Measurements from ENCODE around the gene EFNA2. TPM values are rescaled to one million over a fixed set of nuclear protein-coding genes. Genes with fewer than 3 reads are reported as not detected.

Gene EFNA2
- total RNA-seq, 1 experiment from 2014 or later = 12.2 TPM

- RAD21 ChIA-PET (ENCODE audit: low non-redundant PET in 1 of 2, low total read pairs in 2 of 2, uncharacterized antibody in 2 of 2, unreplicated experiment in 2 of 2) = no interaction called here
- Histone ChIP-seq H4K20me1 (ENCODE audit: insufficient read depth) (no peaks in the 10 kb centered on the region), H3K9me3 (ENCODE audit: control insufficient read depth in 1 of 2, insufficient read depth in 1 of 2, low read depth in 1 of 2, low read length in 2 of 2) (no peaks in the 10 kb centered on the region), H3K36me3 (ENCODE audit: control insufficient read depth in 1 of 2, insufficient read depth in 2 of 2, low read length in 2 of 2) (no peaks in the 10 kb centered on the region), H3K27me3 (ENCODE audit: insufficient read depth, low read length) (no peaks in the 10 kb centered on the region), H3K9ac (ENCODE audit: low read length) (no peak overlapping the region), H3K4me1 (ENCODE audit: control insufficient read depth in 1 of 2, insufficient read depth in 2 of 2, low read length in 2 of 2) (peaks cover 17 to 28% of the 10 kb centered on the region in 2 experiments), H3K4me3 (replicated peaks in 1 of 2; ENCODE audit: low read depth in 1 of 2, low read length in 2 of 2) (no peak overlapping the region), H3K79me2 (ENCODE audit: insufficient read depth, low read length) (no peaks in the 10 kb centered on the region), H3K4me2 (ENCODE audit: low read length) (no peak overlapping the region), H3K27ac (ENCODE audit: low read depth, low read length) (no peak overlapping the region), H3K9me2 (ENCODE audit: insufficient read depth) (no peaks in the 10 kb centered on the region), H2AFZ (ENCODE audit: low read depth, low read length, poor library complexity, severe bottlenecking) (no peak overlapping the region)
- POLR2A ChIA-PET = no interaction called here
- no peak for TF ChIP-seq TCF7L2 (IDR thresholded peaks at IDR 0.05; ENCODE audit: borderline replicate concordance, extremely low read depth, insufficient read depth, insufficient read length)
- TF ChIP-seq, protein P1, sequence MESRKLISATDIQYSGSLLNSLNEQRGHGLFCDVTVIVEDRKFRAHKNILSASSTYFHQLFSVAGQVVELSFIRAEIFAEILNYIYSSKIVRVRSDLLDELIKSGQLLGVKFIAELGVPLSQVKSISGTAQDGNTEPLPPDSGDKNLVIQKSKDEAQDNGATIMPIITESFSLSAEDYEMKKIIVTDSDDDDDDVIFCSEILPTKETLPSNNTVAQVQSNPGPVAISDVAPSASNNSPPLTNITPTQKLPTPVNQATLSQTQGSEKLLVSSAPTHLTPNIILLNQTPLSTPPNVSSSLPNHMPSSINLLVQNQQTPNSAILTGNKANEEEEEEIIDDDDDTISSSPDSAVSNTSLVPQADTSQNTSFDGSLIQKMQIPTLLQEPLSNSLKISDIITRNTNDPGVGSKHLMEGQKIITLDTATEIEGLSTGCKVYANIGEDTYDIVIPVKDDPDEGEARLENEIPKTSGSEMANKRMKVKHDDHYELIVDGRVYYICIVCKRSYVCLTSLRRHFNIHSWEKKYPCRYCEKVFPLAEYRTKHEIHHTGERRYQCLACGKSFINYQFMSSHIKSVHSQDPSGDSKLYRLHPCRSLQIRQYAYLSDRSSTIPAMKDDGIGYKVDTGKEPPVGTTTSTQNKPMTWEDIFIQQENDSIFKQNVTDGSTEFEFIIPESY (IDR thresholded peaks at IDR 0.05; ENCODE audit: extremely low read depth, insufficient replicate concordance, low read length) = no peak
- no peak for TF ChIP-seq ZNF274 (IDR thresholded peaks at IDR 0.05; ENCODE audit: low read depth, low read length)
- TF ChIP-seq, protein P2, sequence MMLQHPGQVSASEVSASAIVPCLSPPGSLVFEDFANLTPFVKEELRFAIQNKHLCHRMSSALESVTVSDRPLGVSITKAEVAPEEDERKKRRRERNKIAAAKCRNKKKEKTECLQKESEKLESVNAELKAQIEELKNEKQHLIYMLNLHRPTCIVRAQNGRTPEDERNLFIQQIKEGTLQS (IDR thresholded peaks at IDR 0.05) = no peak
- no peak for TF ChIP-seq ZFX (IDR thresholded peaks at IDR 0.05)
- intact Hi-C loops (cut with micrococcal nuclease) = no loop called here
- no peak for DNase-seq (ENCODE audit: low read depth, low spot score)
- CTCF ChIA-PET = no interaction called here
- ATAC-seq = no peak
- no TSS peak for BruUV-seq (replicated peaks)
Observed at GRCh38 chr19:1290196-1290702, 4.6 kb downstream of the EFNA2 start.
